Stimulated activated CD4-positive, alpha-beta T cell treated with anti-CD3 and anti-CD28 coated beads, Interleukin-4, amount 100 ng/mL, for 48 hours (primary cell): ENCODE results near the gene HS6ST2.
"Not testable (repeated sequence)": the region's sequence is repeated elsewhere in the genome, so short reads cannot be mapped to it uniquely, and the experiment has no call there.

Experiments used
- DNase-seq, 2 donors: peaks; one replicate each; pipeline ENCODE4 v3.0.0-alpha.2; 2020; ENCODE audit warnings: low read depth in 2 of 2

HS6ST2 gene

DNA sequence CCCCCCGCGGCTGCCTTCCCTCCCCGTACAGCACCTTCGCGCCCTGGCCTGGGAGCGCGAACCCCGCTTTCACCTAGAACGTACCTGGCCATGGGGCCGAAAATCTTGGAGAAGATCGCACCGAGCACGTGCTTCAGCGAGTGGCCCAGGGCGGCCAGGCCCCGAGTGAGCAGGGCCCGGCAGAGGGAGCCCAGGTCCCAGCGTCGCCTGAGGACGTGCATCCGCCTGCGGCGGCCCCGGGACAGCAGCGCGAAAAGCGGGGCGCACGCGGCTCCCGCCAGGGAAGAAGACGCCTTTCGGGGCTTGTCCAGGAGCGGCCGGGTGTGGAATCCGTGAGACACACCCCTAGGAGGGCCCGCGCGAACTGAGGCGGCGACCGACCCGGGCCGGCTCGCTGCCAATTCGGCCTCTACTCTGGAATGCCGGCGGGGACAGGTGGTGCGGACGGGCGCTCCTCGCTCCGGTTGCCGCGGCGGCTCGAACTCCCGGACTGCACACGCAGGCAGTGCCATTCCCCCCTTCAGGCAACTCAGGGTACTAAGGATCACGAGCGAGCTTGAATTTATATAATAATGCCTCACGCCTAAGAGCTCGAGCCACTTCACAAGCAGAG lies at the start of gene HS6ST2:
HS6ST2 (minus strand) TSS at position 539 of the 613 bp plus-strand sequence.
- no peak for DNase-seq

DNA sequence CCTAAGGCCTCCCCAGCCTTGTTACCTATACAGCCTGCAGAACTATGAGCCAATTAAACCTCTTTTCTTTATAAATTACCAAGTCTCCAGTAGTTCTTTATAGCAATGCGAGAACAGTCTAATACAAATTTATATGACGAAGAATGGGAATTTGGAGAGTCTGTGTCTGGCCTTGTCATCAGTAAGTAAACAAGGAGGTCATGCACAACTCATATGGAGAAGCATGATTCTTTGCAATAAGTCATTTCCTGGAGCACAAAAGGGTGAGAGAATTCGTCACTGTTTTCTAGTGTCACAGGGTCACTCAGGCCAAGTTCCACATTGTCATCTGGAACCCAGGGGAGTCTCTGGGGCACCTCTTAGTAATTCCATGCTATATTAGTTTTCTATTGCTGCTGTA lies 49.0 kb upstream of the HS6ST2 start:
- no peak for DNase-seq

DNA sequence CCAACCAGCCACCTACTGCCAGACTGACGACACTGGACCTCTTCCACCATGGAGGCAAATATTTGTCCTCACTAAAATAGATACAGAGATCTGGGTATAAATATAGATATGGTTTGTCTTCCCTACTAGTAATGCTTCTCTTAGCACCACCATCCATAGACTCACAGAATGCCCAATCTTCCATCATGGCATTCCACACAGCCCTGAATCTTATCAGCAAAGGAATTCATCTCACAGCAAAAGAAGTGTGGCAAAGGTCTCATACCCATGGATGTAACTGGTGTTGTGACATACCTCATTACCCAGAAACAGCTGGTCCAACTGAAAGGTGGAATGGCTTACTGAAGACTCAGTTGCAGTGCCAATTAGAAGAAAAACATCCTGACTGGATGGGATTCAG lies 47.2 kb upstream of the HS6ST2 start:
- no peak for DNase-seq

DNA sequence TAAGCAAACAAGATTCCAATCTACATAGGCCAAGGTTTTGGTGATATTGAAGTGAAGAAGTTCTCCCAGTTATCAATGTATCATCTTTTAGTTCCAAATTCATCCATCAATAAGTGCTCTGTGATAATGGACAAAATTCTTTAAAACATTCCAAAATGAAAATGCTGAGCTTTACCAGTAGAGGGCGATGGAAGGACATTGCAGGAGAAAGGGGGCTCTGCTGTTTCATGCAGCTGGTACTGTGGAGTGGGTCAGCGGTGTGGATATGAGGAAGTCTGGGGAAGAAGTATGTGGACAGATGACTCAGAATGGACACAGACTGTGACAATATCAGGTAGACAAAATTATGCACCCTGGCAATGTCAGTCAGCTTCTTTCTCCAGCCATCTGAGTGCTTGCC lies 46.6 kb upstream of the HS6ST2 start:
- no peak for DNase-seq

DNA sequence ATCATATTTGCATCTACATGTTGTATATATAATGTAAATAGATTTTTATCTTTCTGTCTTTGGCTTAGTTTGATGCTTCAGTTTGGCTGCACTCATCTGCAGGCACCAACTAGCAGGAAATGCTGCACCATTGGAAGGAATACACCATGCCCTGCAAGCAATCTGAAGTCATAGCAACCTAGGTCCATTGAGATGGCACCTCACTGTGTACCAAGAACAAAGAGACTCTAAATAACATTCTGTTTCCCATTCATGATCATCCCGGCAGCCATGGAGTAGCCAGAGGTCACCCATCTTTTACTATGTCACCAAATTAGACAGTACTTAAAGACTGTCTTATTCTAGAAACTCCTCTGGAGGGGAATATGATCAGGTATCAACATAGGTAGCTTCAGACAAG lies 40.8 kb upstream of the HS6ST2 start:
- no peak for DNase-seq

DNA sequence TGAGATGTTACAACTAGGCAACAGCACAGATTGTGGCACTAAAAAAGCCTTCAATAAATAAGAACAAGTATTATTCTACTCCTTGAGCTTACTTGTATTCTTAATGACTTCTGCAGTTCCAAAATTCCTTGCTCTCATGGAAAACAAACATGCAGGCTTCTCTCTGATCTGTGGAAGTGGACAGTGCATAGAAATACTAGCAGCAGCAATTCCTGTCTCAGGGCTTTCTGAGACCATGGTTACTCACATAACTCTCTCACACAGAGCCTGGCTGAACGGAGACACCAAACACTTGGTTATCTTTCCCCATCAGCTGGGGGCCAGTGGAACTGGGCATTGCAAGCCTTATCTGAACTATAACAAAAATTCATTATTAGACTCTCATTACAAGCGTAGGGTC lies 32.4 kb upstream of the HS6ST2 start:
- DNase-seq: no peak

DNA sequence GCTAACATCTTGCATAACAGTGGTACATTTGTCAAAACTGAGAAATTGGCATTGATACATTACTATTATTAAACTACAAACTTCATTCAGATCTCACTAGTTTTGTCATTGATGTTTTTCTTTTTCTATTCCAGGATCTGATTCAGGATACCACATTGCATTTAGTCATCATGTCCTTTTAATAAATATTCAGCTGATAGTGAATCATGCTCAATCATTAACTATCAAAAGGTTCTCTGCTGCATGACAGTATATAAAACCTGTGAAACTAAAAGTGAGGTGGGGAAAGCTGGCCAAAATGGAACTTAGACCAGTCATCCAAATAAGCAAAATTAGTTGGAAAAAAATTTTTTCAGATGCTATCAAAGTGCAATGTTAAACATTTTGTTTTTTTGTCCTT lies 28.1 kb upstream of the HS6ST2 start:
- no peak for DNase-seq

DNA sequence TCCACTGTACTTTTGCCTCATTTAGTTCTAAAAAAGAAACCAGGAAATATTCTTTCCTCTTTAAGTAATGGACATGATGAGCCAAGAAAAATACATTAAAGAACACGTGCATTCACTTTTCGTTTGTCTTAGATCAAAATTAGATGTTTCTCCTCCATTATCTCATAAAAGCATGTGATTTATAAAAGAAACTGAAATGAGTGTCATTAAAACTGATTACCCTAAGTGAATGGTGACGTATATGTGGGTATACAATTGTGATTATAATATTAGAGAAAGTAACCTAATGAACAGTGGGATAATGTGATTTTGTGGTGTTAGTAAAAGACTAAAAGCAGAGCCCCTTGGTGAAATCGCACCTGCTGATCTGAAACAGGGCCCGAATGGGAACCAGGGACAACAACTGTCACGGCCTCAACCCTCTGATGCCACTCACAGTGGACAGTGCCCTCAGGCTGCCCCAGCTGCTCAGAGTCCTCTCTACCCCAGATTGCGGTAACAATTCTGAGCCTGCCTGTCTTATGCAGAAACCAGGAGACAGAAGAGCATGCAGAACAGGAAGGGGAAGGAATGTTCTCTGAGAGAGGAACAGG lies 25.7 kb upstream of the HS6ST2 start:
- DNase-seq: no peak

DNA sequence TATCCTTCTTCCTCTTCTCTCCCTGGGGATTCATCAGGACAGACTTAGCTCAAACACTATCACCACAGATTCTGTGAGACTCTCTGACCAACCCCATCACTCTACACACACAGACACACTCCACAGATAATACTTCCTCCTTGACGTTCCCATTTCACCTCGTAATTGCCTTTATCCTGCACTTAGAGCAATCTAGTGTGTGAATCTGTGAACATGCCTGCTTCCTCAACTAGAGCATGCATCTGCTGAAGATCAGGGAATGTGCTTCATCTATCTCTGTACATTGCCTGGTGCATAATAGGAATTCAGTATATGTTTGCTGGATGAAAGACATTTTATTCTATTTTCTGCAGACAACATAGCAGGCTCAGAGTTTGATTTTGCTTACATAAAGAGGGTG lies 25.1 kb upstream of the HS6ST2 start:
- DNase-seq: no peak

DNA sequence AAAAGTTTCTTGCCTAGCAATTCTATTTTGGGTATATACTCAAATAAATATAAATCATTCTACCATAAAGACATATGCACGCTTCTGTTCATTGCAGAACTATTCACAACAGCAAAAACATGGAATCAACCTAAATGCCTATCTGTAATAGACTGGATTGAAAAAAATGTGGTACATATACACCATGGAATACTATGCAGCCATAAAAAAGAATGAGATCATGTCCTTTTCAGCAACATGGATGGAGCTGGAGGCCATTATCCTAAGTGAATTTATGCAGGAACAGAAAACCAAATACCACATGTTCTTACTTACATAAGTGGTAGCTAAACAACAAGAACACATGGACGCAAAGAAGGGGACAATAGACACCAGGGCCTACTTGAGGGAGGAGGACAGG lies 21.6 kb upstream of the HS6ST2 start:
- DNase-seq: not testable (repeated sequence)

DNA sequence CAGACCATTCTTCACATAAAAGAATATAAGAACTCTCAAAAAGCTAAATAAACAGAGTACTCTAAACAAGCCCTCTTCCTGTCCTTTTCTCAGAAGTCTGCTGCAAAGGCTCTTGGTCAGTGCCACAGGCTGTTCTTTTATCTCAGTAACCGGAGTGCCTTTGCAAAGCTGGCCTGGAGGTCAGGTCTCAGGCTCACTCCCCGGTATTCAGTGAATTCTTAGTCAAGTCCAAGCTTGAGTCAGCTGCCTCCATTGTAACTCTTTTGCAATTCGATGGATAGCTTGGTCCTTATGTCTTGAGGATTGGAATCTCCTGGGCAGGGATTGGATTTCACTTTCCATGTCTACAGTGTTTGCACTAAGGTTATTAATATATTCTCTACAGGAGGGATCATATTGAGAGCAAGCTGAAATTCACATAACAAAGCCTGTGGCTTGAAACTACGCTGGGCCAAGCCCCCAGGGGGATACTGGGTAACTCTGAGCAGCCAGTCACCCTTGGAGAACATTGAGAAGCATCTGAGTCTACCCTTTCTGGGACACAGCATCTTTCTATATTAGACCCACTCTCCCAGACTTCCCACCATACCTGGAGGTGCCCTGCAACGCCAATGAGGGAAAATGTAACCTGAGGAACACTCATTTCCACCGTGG lies 10.0 kb upstream of the HS6ST2 start:
- DNase-seq: no peak

DNA sequence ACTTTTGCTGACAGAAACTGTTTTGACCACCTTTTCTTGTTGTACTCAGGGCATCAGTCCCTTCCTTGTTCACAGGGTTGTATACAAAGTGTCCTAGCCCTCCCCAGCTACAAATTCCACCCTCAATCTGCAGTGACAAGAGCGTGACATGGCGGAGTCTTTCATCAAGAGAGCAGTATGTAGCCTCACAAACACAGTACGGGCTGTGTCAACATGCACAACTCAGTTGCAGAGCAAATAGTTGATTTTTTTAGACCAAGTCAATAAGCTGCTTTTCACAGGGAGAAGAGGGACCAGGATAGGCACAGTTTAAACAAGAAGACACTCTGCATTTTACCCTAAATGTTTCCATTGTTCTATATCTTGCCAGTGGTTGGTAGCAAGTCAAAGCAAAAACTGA lies 8.6 kb upstream of the HS6ST2 start:
- no peak for DNase-seq

DNA sequence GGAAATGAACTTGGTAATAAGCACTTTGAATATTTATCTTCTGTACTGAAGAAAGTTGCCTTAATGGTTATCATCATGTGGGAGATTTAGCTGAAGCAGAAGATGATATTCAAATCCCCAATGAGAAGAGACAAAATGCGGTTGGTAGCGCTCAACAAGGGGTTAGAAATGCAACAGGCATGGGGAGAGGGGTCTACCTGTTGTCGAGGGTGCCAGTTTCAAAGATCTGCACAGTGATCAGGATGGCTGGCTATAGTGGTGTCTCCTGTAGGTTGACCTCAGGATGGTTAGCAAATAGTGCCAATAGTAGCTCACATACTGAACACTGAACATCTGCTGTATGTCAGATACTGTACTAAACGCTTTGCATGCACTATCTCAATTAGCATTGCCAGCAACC lies 7.0 kb upstream of the HS6ST2 start:
- DNase-seq: no peak

DNA sequence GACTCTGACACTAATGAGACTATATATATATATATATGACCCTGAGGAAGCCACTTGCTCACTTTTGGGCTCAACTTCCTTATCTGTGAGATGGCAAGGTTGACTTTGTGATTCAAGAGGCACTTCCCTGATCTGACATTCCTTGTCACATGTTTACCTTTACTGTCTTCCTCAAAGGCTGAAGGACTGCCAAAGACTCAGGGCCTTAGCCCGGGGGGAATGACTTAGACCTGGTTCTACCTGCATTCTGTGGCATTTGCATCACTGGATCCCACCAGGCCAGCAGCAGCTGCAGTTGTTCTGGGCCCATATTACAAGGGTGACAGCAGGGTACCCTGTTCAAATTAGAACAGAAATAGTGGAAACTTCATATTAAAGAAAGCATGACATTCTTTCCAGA lies 3.1 kb upstream of the HS6ST2 start:
- DNase-seq: no peak

DNA sequence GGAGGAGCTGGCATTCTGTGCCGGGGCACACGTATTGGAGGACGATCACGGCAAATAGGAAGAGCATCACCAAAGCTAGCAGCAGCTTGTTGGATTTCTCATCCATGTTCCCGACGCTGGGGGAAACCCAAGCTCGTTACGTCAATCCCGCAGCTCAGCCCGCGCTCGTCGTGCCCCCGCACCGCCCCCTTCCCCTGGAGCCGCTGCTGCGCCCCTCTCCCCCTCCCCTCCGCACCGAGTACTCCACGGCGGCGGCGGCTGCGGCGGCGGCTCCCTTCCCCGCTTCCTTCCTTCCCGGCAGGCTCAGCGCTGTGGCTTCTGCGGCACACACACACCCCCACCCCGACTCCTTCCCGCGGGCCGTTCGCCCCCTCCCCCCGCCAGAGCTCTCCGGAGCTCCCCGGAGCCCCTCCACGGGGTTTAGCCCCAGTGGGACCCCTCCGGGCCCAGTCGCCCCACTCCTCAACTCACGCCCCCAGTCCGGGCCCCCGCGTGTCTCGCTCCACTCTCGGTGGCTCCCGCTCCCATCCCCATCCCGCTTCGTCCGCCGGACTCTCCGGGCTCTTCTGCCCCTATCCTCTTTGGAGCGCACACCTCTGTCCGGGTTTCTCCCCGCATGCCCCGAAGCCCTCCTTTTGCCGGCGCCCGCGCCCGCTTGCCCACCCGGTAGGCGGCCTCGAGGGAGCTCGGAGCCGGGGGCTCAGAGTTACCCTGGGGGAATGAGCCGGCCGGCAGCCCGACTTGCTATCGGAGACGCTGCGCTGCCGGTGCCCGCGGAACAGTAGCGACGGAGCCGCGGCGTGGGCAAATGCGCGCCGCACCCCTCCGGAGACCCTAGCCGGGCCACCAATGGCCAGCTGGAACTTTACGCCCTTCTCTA lies 978 bp downstream of the HS6ST2 start:
- DNase-seq: no peak

DNA sequence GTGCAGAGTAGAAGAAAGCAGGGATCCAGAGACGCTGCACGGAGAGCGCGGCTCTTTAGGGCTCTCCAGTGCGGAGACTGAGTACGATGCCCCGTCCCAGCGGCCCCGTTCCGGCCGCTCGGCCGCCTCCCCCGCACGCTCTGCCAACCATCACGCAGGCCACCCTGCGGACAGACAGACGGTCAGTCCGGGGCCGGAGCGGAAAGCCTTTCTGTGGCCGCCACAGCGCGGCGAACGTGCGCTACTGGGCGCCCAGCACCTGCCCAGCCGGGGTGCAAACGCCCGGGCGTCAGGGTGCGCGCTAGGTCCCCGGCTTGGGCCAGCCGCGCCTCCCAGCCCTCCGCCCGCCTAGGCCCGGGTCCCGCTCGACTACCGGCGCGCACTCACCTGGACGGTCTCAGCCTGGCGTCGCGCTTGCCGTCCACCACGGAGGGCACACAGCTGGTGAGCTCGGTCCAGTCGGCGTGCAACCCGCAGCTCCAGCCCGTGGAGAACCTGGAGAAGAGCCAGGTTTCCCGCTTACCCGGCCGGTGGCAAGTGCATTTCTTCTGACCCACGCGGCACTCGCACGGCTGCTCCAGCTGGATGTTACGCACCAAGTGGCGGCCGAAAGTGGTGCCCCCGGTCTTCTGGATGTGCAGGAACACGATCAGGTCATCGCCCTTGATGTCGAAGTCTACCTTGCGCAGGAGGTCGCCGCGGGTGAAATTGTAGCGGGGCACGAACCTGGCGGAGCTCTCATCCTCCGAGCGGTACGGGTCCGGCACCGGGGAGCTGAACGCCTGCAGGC lies 1.8 kb downstream of the HS6ST2 start:
- DNase-seq: no peak

DNA sequence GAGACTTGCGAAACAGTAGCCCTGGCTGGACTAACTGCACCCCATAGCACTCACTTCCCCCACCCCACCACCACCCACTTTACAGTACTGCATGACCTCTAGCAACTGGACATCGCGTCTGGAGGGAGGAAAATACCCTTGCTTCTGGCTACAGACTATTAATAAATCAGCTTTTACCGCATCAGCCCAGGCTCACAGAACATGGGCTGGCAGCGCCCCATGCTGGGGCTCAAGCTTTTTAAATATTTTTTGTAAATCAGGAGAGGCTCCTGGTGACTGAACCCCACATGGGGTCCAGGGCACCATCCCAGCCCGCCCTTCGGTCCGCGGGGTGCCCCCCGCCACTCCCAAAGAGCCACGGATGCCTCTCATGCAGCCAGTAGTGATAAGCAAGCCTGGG lies 2.7 kb downstream of the HS6ST2 start:
- DNase-seq: no peak

DNA sequence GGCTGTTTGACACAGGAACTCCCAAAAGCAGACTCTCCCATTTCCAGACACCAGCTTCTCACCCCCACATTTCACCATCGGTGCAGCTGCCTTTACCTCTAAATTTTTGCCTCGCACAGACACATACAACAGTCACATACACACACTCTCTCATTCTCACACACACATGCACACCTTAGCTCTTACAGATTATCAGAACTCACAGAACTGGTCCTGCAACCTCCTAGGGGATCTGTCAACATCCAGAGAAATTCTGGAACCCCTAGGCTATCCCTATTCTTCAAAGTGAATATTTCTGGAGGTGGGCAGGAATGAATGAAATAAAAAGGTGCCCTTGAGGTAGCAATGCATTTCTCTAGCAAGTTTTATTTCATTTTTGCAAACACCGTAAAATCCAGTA lies 4.1 kb downstream of the HS6ST2 start:
- DNase-seq: no peak

DNA sequence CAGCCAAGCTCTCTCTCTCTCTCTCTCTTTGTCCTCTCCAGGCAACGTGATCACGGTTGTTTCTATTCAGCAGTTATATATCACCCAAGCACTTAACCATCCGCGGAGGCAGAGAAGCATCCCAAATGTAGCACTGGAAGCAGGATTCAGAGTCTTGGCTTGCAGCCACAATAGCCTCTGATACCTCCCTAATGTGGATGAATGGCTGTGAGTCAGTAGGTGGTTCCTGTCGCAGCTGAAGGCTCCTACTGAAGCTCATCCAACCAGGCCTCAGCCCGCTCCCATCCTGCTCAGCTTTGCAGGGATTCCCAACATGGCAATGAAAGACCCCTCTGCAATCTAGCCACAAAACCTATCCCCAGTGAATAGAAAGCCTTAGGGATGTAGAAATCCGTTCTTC lies 5.1 kb downstream of the HS6ST2 start:
- no peak for DNase-seq

DNA sequence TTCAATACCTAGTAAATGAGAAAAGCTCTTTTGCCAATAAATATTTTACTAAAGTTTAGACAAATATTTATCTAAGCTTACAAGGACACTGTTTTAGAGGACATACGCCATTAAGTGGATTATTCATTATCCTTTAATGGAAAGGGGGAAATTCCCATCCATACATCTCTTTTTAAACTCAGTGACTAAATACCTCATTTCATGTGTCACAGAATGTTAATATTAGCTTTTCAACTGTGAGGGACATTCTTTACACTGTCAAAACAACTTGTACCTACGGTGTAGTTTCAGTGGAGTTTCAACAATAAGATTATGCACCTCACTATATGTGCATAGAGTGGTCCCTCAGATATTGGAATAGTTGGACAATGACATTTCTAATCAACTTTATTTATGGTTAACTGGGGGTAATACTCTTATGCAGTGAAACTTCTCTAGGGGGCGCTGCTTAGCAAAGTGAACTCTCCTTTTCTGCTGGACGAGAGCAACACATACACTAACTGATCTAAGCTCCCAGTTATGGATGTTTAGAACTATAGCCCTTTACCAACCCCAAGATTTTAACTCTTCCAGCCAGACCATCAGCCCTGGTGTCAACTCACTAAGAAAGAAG lies 9.7 kb downstream of the HS6ST2 start:
- no peak for DNase-seq

DNA sequence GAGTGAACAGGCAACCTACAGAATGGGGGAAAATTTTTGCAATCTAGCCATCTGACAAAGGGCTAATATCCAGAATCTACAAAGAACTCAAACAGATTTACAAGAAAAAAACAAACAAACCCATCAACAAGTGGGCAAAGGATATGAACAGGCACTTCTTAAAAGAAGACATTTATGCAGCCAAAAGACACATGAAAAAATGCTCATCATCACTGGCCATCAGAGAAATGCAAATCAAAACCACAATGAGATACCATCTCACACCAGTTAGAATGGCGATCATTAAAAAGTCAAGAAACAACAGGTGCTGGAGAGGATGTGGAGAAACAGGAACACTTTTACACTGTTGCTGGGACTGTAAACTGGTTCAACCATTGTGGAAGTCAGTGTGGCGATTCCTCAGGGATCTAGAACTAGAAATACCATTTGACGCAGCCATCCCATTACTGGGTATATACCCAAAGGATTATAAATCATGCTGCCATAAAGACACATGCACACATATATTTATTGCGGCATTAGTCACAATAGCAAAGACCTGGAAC lies 13.3 kb downstream of the HS6ST2 start:
- not testable (repeated sequence) for DNase-seq
